NT2/D1 (cell line): ENCODE results near the gene CCNE1.

Source experiments
- DNase-seq: peaks from one replicate; pipeline ENCODE4 v3.0.0-alpha.2; 2011; ENCODE audit warnings: low read depth, low spot score
- H3K27me3 ChIP-seq: 2 replicates; pipeline ENCODE4 v1.6.0; 2011; ENCODE audit warnings: mild to moderate bottlenecking; ENCODE audit not compliant: insufficient read length, insufficient read depth
- H3K36me3 ChIP-seq: 2 replicates; pipeline ENCODE4 v1.6.1; 2011; ENCODE audit warnings: mild to moderate bottlenecking, low read length, mixed read lengths; ENCODE audit not compliant: insufficient read depth, insufficient read length
- H3K4me1 ChIP-seq: 2 replicates; pipeline ENCODE4 v1.5.1; 2011; ENCODE audit not compliant: insufficient read depth, insufficient read length
- H3K4me3 ChIP-seq: 2 replicates; pipeline ENCODE4 v1.5.1; 2011; ENCODE audit warnings: low read depth; ENCODE audit not compliant: insufficient read length
- H3K9ac ChIP-seq: 2 replicates; pipeline ENCODE4 v1.6.0; 2011; ENCODE audit warnings: low read depth; ENCODE audit not compliant: insufficient read length
- H3K9me3 ChIP-seq: 2 replicates; pipeline ENCODE4 v1.5.1; 2011; ENCODE audit warnings: mild to moderate bottlenecking, low read length; ENCODE audit not compliant: insufficient read depth
- SUZ12 ChIP-seq: IDR thresholded peaks from 2 replicates; pipeline ENCODE4 v1.6.1; 2011; ENCODE audit not compliant: insufficient read length, insufficient read depth; ENCODE audit errors: extremely low read depth
- YY1 ChIP-seq: IDR thresholded peaks from 2 replicates; pipeline ENCODE4 v1.6.1; 2011; ENCODE audit not compliant: insufficient read length, insufficient read depth
- ZNF274 ChIP-seq: IDR thresholded peaks from 2 replicates; pipeline ENCODE4 v1.6.1; 2011; ENCODE audit warnings: mild to moderate bottlenecking, low read depth, low read length

The CCNE1 gene

GRCh38 chr19:29831041-29831548, 19.3 kb downstream of the CCNE1 start:
- Histone ChIP-seq H3K9ac (no peak overlapping the region), H3K4me1 (no peaks in the 10 kb centered on the region), H3K9me3 (no peaks in the 10 kb centered on the region), H3K36me3 (no peaks in the 10 kb centered on the region), H3K4me3 (no peak overlapping the region), H3K27me3 (no peaks in the 10 kb centered on the region)
- no peak for DNase-seq
- no peak for TF ChIP-seq ZNF274
- no peak for TF ChIP-seq SUZ12
- no peak for TF ChIP-seq YY1

DNA sequence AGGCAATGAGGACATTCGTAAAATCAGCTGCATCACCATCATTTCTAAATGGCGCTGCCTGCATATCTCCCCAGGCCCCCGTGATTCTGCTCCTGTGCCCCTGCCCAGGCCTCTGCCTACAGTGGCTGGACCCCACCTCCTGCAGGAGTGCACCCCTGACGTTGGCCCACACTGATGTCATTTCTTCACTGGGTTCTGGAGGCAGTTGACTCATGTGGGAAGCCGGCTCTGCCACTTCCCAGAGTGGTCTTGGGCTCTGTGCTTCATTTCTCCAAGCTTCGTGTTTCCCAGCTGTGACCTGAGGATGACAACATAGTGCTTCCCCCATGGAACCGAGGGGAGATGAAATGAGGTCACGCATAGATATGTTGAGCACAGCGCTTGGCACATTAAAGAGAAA, 19.9 kb downstream of the CCNE1 start:
- DNase-seq = no peak
- Histone ChIP-seq H3K9me3 (no peaks in the 10 kb centered on the region), H3K9ac (no peak overlapping the region), H3K4me1 (no peaks in the 10 kb centered on the region), H3K27me3 (no peaks in the 10 kb centered on the region), H3K36me3 (no peaks in the 10 kb centered on the region), H3K4me3 (no peak overlapping the region)
- no peak for TF ChIP-seq SUZ12

DNA sequence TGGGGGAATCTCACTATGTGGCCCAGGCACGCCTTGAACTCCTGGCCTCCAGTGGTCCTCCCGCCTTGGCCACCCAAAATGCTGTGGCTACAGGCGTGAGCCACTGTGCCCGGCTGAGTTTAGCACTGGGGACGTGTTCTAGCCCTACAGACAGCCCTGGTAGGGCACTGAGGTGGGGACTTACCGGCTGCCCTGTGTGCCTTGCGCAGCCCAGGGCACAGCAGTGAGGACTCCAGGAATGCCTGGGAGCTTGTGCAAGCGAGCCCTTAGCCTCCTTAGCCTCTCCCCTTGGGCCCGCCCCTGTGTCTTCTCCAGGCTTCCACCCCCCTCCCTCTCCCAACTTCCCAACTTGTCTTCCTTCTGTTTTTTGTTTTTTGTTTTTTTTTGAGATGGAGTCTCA, 21.0 kb downstream of the CCNE1 start:
- no peaks in the 10 kb centered on the region for H3K27me3 ChIP-seq
- no peak overlapping the region for H3K4me3 ChIP-seq
- no peak for TF ChIP-seq SUZ12
- TF ChIP-seq ZNF274 = no peak
- TF ChIP-seq YY1 = no peak
- H3K9me3 ChIP-seq = no peaks in the 10 kb centered on the region
- no peaks in the 10 kb centered on the region for H3K36me3 ChIP-seq
- no peak for DNase-seq
- H3K9ac ChIP-seq = no peak overlapping the region
- H3K4me1 ChIP-seq = no peaks in the 10 kb centered on the region

DNA sequence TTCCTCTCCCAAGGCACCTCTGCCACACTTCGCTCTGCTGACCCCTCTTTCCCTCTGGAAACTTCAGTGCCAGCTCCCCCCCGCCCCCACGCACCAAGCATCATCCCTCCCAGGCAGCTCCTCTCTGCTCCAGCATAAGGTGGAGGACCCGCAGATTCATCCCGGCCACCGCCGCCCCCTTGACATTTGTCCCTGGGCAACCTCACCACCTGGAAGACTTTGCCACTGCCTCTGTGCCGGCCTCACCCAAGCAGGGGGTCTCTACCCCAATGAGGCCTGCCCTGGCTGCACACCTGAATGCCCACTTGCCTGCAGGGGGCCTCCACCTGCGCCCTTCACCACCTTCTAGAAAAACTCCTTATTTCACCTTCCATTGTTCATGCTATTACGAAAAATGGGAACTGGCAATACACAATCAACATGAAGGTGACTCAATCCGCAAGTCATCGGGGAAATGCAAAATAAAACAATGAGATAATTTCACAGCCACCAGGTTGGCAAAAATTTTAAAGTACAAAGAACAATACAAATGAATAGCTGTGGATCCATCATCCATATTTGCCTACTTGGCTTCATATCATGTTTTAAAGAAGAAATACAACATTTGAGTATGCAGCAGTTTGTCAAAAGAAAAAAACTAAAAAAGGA, 21.9 kb downstream of the CCNE1 start:
- Histone ChIP-seq H3K4me1 (no peaks in the 10 kb centered on the region), H3K27me3 (no peaks in the 10 kb centered on the region), H3K9me3 (no peaks in the 10 kb centered on the region), H3K9ac (no peak overlapping the region), H3K4me3 (no peak overlapping the region), H3K36me3 (no peaks in the 10 kb centered on the region)
- DNase-seq = no peak
- no peak for TF ChIP-seq SUZ12
- no peak for TF ChIP-seq YY1
- TF ChIP-seq ZNF274 = no peak

DNA sequence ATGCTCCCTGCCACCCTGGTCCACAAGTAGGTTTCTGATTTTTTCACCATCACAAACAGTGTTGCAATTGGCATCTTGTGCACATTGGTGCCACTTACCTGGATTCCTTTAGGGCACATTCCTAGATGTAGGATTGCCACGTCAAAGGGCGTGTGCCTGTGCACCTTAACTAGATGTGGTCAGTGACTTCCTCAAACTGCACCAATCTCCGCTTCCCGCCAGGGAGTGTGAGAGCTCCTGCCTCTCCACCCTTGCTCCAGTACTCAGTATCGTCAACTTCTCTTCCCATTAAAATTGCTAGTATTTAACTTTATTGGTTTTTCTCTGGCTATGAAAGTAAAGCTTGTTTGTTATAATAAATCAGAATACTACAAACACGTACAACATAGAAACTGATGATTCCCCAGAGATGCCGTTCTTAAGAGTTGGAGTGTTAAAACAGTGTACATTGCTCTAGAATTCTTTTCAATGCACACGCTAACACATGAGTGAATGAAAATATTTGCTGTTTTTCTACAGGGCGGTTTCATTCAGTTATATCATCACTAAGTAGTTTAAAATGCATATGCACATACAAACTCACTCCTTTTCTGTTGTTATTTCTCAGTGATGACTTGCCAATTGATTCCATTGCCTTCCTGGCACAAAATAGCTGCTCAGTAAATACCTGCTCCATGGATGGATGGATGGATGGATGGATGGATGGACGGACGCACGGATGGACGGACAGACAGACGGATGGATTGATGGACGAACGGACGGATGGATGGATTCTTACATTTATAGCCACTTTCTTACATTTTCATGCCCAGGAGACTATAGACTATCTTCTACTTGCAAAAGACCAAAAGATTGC, 23.4 kb downstream of the CCNE1 start:
- Histone ChIP-seq H3K9me3 (no peaks in the 10 kb centered on the region), H3K4me3 (no peak overlapping the region), H3K36me3 (no peaks in the 10 kb centered on the region), H3K9ac (no peak overlapping the region), H3K4me1 (peaks cover 2% of the 10 kb centered on the region), H3K27me3 (no peaks in the 10 kb centered on the region)
- TF ChIP-seq YY1 (no peak), SUZ12 (no peak), ZNF274 (no peak)
- no peak for DNase-seq

- TF ChIP-seq SUZ12 (no peak), ZNF274 (no peak), YY1 (no peak)
- Histone ChIP-seq H3K9me3 (no peaks in the 10 kb centered on the region), H3K4me3 (no peak overlapping the region), H3K4me1 (peaks cover 3% of the 10 kb centered on the region), H3K36me3 (no peaks in the 10 kb centered on the region), H3K9ac (no peak overlapping the region), H3K27me3 (no peaks in the 10 kb centered on the region)
- no peak for DNase-seq
Measured at GRCh38 chr19:29836409-29836825, 24.6 kb downstream of the CCNE1 start.

GRCh38 chr19:29837448-29837981, 25.7 kb downstream of the CCNE1 start:
- no peak for DNase-seq
- no peak for TF ChIP-seq ZNF274
- Histone ChIP-seq H3K4me3 (no peak overlapping the region), H3K4me1 (peaks cover 6% of the 10 kb centered on the region), H3K27me3 (peaks cover 2% of the 10 kb centered on the region), H3K9me3 (no peaks in the 10 kb centered on the region), H3K36me3 (no peaks in the 10 kb centered on the region), H3K9ac (no peak overlapping the region)
